NCI-H460 (cell line): ENCODE measurements around the gene KIF18B. TPM values are rescaled to one million over a fixed set of nuclear protein-coding genes. Genes with fewer than 3 reads are reported as not detected.

Source experiments
- DNase-seq: peaks from one replicate; pipeline ENCODE4 v3.0.0-alpha.2; 2016; ENCODE audit warnings: low read depth; ENCODE audit errors: extremely low read depth
- small RNA-seq, 2 experiments: library from RNA; depleted of rRNA; stranded (forward); fragments of <200 nt; gene quantifications; one replicate each; pipeline ENCODE3, GENCODE V24; 2014
- total RNA-seq: library from RNA; depleted of rRNA; stranded (reverse); fragments of >200 nt; shearing (Covaris generic); gene quantifications from 2 replicates; pipeline ENCODE4 v1.2.3, GENCODE V29; 2014; rRNA removed

KIF18B gene
- total RNA-seq, 1 experiment from 2014 or later = 12.7 TPM

- DNase-seq = no peak
These were observed 62.6 kb downstream of the KIF18B start for GRCh38 chr17:44884941-44885340.

DNA sequence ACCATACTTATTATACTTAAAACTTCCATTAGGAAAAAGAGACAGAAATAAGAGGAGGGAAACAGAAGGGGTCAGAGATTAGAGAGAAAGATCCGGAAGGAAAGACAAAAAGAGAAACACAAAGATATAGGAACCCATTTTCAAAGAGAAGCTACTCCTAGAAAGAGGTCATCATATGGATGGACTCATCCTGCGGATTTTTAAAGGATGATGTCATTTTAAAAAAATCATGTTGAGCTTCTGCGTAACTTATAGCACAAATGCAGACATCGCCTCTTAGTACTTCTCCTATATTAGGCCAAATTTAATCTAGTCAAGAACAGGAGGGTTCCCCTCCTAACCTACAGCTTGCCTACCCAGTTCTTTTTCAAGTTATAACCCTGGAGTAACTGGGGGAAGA, 66.4 kb downstream of the KIF18B start:
- DNase-seq = no peak

DNA sequence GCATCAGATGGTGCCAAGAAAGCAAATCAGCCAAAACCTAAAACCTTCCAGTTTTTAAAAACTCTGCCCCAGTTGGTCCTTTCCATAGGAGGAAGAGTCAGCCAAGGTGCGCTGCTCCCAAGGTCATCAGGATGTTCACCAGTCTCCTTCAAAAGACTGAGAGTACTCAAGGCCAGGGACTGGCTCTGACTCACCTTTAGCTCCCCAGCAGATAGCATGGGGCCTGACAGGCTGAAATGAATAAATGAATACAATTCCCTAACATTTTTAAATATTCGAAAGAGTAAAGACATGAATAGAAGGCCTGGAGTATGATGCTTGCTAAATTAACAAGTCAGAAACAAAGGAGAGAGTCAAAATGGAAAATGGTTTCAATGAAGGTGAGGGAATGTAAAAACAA, 67.5 kb downstream of the KIF18B start:
- DNase-seq = no peak

- DNase-seq = no peak
These were observed 68.2 kb downstream of the KIF18B start for GRCh38 chr17:44879376-44879775.

- DNase-seq = peak; percentile 38
These were observed 68.8 kb downstream of the KIF18B start for GRCh38 chr17:44878627-44879221.

DNA sequence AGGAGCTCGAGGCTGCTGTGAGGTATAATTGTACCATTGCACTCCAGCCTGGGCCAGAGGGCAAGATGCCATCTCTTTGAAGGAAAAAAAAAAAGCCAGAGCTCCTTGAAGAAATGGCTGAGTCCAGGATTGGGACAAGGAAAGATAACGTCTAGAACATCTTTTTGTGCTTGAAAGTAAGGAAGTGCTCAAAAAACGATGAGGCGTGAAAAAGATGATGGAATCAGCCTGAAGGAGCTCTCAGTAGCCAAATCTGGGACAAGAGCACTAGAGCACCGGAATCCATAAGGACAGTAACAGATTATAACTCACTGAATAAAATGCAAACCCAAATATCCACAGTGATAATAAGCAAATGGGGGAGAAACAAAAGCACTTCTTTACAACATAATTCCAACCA, 70.5 kb downstream of the KIF18B start:
- DNase-seq = no peak

GRCh38 chr17:44875761-44876160, 71.8 kb downstream of the KIF18B start:
- no peak for DNase-seq

Small RNA genes within 50 kb of the gene (small RNA-seq; reads per million reads assigned to genes)
- gene AC015936.2 = 0 reads per million in 2 experiments
- 0 reads per million in 2 experiments for gene CCDC103
- gene MIR6783 = 0 to 0.04 reads per million in 2 experiments
- 0 reads per million in 2 experiments for gene RN7SL405P

Other genes starting within 250 kb of the KIF18B start
- gene DBF4B, start 239.1 kb downstream of the KIF18B start, total RNA-seq = 11.5 and 12.9 TPM in 2 replicates
- 0.75 and 0.94 TPM in 2 replicates for gene ADAM11, start 188.8 kb downstream of the KIF18B start, total RNA-seq
- gene GJC1, start 117.5 kb downstream of the KIF18B start, total RNA-seq = 4.4 and 5.2 TPM in 2 replicates
- gene HIGD1B, start 99.9 kb downstream of the KIF18B start, total RNA-seq = not detected in 2 replicates
- 112 and 137 TPM in 2 replicates for gene EFTUD2, start 48.3 kb downstream of the KIF18B start, total RNA-seq
- 0.09 and 0.32 TPM in 2 replicates for gene GFAP, start 32.3 kb downstream of the KIF18B start, total RNA-seq
- 0.72 and 0.84 TPM in 2 replicates for gene C1QL1, start 20.5 kb upstream of the KIF18B start, total RNA-seq
- 22.8 and 24.0 TPM in 2 replicates for gene DCAKD, start 103.9 kb upstream of the KIF18B start, total RNA-seq
- 88.9 and 561 TPM in 2 replicates for gene NMT1, start 113.5 kb upstream of the KIF18B start, total RNA-seq
- gene PLCD3, start 184.7 kb upstream of the KIF18B start, total RNA-seq = 92.9 and 99.6 TPM in 2 replicates
- 12.0 and 12.3 TPM in 2 replicates for gene ACBD4, start 187.9 kb upstream of the KIF18B start, total RNA-seq
- gene HEXIM1, start 200.7 kb upstream of the KIF18B start, total RNA-seq = 11.5 and 19.0 TPM in 2 replicates
- gene HEXIM2, start 214.1 kb upstream of the KIF18B start, total RNA-seq = 4.0 and 6.4 TPM in 2 replicates